Spleen (tissue), 11 donors: ENCODE results near the gene GRIA1. TPM values are rescaled to one million over a fixed set of nuclear protein-coding genes. Genes with fewer than 3 reads are reported as not detected.

Experiments used
- DNase-seq: peaks from one replicate; pipeline ENCODE4 v3.0.0-alpha.2; 2020
- H3K27ac ChIP-seq, 8 donors: fragments of 200-600 bp; sonication (generic) in 7 of 8; 1 replicate in 4 of 8; 2 replicates in 4 of 8; pipeline versions ENCODE4 v1.5.0 to v1.8.0; 2016 to 2021; ENCODE audit warnings: inconsistent platforms in 4 of 8, mild to moderate bottlenecking in 4 of 8, moderate library complexity in 1 of 8
- H3K27me3 ChIP-seq, 7 donors: fragments of 200-600 bp; sonication (generic) in 6 of 7; replicated peaks in 1 of 7; 1 replicate in 4 of 7; 2 replicates in 3 of 7; pipeline versions ENCODE4 v1.5.0 to v1.8.0; 2016 to 2021; ENCODE audit warnings: inconsistent platforms in 3 of 7, mild to moderate bottlenecking in 1 of 7
- H3K36me3 ChIP-seq, 6 donors: fragments of 200-600 bp; sonication (generic) in 5 of 6; 1 replicate in 4 of 6; 2 replicates in 2 of 6; pipeline versions ENCODE4 v1.5.0 to v1.8.0; 2016 to 2021; ENCODE audit warnings: inconsistent platforms in 2 of 6
- H3K4me1 ChIP-seq, 6 donors: fragments of 200-600 bp; sonication (generic) in 5 of 6; 1 replicate in 3 of 6; 2 replicates in 3 of 6; pipeline versions ENCODE4 v1.5.0 to v1.8.0; 2016 to 2021; ENCODE audit warnings: inconsistent platforms in 3 of 6
- H3K4me3 ChIP-seq, 8 donors: fragments of 200-600 bp; sonication (generic) in 7 of 8; 1 replicate in 4 of 8; 2 replicates in 4 of 8; pipeline versions ENCODE4 v1.5.0 to v1.8.0; 2016 to 2021; ENCODE audit warnings: inconsistent platforms in 4 of 8, mild to moderate bottlenecking in 4 of 8, moderate library complexity in 2 of 8
- H3K9me3 ChIP-seq, 8 donors: fragments of 200-600 bp; sonication (generic) in 7 of 8; 1 replicate in 4 of 8; 2 replicates in 4 of 8; pipeline versions ENCODE4 v1.5.0 to v1.8.0; 2016 to 2021; ENCODE audit warnings: inconsistent platforms in 4 of 8
- POLR2A ChIP-seq, 3 donors: fragments of 450-650 bp; IDR thresholded peaks; one replicate each; pipeline ENCODE4 v1.5.1; 2017; ENCODE audit warnings: antibody characterized with exemption in 3 of 3, mild to moderate bottlenecking in 1 of 3
- POLR2AphosphoS5 ChIP-seq, 3 donors: sonication (generic); formaldehyde crosslinking; IDR thresholded peaks; one replicate each; pipeline ENCODE4 v1.5.1; 2017; ENCODE audit warnings: antibody characterized with exemption in 3 of 3
- WGBS, 5 donors: extraction: QIAGEN DNeasy Blood & Tissue Kit in 3 of 5; methylation state at CpG; one replicate each; pipeline versions ENCODE4 v1.1.5 to v1.1.7; 2013 to 2018; 5-methylcytosine and 5-hydroxymethylcytosine counted together
- intact Hi-C: fragments of 100-400 bp; cut with DNase I; formaldehyde crosslinking; loops from one replicate; pipeline ENCODE4 v1.15.0; 2023; ENCODE audit warnings: low total_unique reads
- polyA plus RNA-seq, 3 donors: library from polyadenylated mRNA; stranded (reverse); fragments of 200-250 nt; gene quantifications; one replicate each; pipeline ENCODE4 v1.2.1, GENCODE V29; 2013
- total RNA-seq, 7 donors: library from RNA; depleted of rRNA in 3 of 7; stranded (reverse); fragments of >200 nt in 3 of 7; fragmentation: NEBNext Ultra II Directional in 4 of 7; extraction: Animal tissue kit (Norgen Biotek cat#: 25700) in 4 of 7; gene quantifications; one replicate each; pipeline versions ENCODE4 v1.1.0 to v1.2.1, GENCODE V29; 2016 to 2021
- TF ChIP-seq, protein P1 (sequence below), 11 experiments: fragments of 200-600 bp in 7 of 11; fragments of 450-650 bp in 4 of 11; sonication (generic) in 4 of 11; IDR thresholded peaks in 8 of 11; conservative IDR thresholded peaks in 3 of 11; 1 replicate in 7 of 11; 2 replicates in 4 of 11; pipeline versions ENCODE4 v1.4.0 to v1.8.0; 2016 to 2021; ENCODE audit warnings: antibody characterized with exemption in 11 of 11, inconsistent platforms in 4 of 11, mild to moderate bottlenecking in 1 of 11
- donor health status: healthy with polysubstance abuse.
- donor health status: DM: no; HTN: no; CAD: no; lungs with moderate emphysema.
- donor health status: DM: no; HTN: no; CAD: no.
- donor health status: Bipolar disorder and iron deficiency.
- donor health status: healthy.
- donor health status: DM: no; HTN: no; CAD: no.
- donor health status: DM: yes; HTN: yes; CAD: no.

The GRIA1 gene
- total and polyA plus RNA-seq, 10 donors: 0.02 to 0.19 (median 0.09) TPM; not detected in 6

DNA sequence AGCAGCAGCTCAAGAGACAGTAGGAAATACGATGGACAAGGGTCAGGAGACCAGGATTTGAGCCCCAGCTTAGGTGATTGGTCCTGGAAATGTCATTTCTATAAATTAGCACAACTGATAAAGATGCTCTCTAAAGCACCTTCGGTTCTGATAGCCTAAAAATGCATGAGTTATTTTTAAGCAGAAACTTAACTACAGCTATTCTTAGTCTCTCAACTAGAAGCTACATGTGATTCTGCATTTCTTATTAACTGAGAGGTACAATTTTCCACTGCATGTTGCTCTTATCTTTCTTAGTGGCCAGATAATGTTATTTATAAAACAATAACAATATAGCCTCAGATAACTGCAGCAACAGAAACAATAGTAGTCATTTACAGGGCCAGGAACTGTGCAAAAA, 136.4 kb downstream of the GRIA1 start:
- H3K36me3 ChIP-seq: no peaks in the 10 kb centered on the region
- TF ChIP-seq POLR2A (IDR thresholded peaks at IDR 0.05) (no peak), POLR2AphosphoS5 (IDR thresholded peaks at IDR 0.05) (no peak)
- TF ChIP-seq, protein P1, sequence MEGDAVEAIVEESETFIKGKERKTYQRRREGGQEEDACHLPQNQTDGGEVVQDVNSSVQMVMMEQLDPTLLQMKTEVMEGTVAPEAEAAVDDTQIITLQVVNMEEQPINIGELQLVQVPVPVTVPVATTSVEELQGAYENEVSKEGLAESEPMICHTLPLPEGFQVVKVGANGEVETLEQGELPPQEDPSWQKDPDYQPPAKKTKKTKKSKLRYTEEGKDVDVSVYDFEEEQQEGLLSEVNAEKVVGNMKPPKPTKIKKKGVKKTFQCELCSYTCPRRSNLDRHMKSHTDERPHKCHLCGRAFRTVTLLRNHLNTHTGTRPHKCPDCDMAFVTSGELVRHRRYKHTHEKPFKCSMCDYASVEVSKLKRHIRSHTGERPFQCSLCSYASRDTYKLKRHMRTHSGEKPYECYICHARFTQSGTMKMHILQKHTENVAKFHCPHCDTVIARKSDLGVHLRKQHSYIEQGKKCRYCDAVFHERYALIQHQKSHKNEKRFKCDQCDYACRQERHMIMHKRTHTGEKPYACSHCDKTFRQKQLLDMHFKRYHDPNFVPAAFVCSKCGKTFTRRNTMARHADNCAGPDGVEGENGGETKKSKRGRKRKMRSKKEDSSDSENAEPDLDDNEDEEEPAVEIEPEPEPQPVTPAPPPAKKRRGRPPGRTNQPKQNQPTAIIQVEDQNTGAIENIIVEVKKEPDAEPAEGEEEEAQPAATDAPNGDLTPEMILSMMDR (IDR thresholded peaks at IDR 0.05 in 8 of 11, conservative IDR thresholded peaks at IDR 0.05 in 3 of 11): no peak
- 70 to 92% (median 74%) methylated on average over 2 of the region's 2 CpGs for WGBS, 5 donors
- intact Hi-C loops: no loop called here
- no peak for DNase-seq
- no peak overlapping the region for H3K4me3 ChIP-seq
- peaks cover 0 to 15% (median 6%) of the 10 kb centered on the region in 6 donors for H3K4me1 ChIP-seq
- H3K27me3 ChIP-seq: peaks cover 0 to 21% (median 0%) of the 10 kb centered on the region in 7 donors
- no peaks in the 10 kb centered on the region for H3K9me3 ChIP-seq
- no peak overlapping the region for H3K27ac ChIP-seq

DNA sequence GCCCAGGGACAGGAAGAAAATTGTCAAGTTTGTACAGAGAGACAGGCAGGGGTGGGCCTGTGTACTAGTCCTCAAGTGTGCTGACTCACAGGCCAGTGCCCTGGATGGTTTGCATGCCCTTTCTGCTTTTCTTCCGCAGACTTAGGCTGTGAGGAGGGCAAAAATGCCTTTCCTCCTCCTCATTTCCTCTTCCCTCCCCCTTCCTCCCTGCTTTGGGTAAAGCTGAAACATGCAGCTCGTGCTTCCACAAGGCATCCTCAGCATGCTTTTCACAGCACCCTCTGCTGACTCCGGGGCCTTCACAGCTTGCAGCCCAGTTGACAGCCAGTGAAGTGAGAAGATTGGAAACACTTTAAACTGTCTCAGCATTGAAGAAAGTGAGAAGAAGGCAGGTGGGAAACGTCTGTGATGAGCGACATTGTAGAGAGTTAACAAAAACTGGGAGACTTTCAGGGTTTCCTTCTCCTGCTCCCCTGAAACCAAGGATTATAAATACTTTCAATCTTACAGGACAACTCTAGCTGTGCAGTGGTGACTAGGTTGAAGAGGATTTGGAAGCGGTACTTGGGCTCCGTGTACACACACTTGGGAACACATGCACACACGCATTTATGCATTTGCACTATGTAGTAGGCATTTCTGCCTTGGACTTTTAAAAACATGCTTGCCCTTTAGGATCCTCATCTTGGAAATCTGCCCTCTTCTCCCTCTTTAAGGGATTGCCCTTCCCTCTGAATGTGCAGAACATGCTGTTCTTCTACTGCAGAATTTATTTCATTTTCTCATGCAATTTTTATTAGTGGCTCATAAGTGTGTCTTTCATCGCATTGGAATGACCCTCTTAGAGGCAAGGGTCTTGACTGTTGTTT, 138.8 kb downstream of the GRIA1 start:
- no peaks in the 10 kb centered on the region for H3K36me3 ChIP-seq
- intact Hi-C loops: no loop called here

DNA sequence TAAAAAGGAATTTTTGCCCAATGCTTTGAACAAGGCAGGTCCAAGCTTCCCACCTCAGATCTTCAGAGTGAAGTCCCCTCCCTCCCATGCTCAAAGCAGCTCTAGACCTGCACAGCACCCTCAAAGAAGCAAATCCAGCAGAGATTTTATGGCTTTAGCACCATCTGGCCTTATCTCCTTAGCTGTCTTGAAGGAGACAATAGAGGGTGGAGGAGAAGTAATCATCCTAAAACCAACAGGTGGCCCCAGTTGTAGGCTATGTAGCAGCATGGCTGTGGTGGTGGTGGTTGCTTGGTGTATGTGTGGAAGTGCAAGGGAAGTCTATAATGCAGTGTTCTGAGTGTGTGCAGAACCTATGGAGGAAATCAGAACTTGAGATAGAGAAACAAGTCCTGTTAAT, 140.1 kb downstream of the GRIA1 start:
- Histone ChIP-seq H3K4me1 (peaks cover 0 to 15% (median 6%) of the 10 kb centered on the region in 6 donors), H3K9me3 (no peaks in the 10 kb centered on the region), H3K27ac (peak overlapping the region in 1 of 8 donors; percentile 62), H3K27me3 (peaks cover 0 to 5% (median 0%) of the 10 kb centered on the region in 7 donors), H3K4me3 (no peak overlapping the region), H3K36me3 (no peaks in the 10 kb centered on the region)
- TF ChIP-seq POLR2AphosphoS5 (IDR thresholded peaks at IDR 0.05): no peak
- TF ChIP-seq POLR2A (IDR thresholded peaks at IDR 0.05): no peak
- TF ChIP-seq, protein P1 (IDR thresholded peaks at IDR 0.05 in 8 of 11, conservative IDR thresholded peaks at IDR 0.05 in 3 of 11): no peak
- intact Hi-C loops: no loop called here
- DNase-seq: no peak

More for the DNA sequence above, 138.8 kb downstream of the GRIA1 start:
- Histone ChIP-seq H3K27ac (peak overlapping the region in 5 of 8 donors; percentile 40 to 63 (median 58)), H3K4me1 (peaks cover 0 to 15% (median 6%) of the 10 kb centered on the region in 6 donors), H3K9me3 (no peaks in the 10 kb centered on the region), H3K4me3 (no peak overlapping the region), H3K27me3 (peaks cover 0 to 18% (median 0%) of the 10 kb centered on the region in 7 donors)
- 54 to 62% (median 56%) methylated on average over 9 of the region's 9 CpGs for WGBS, 5 donors
- TF ChIP-seq POLR2A (IDR thresholded peaks at IDR 0.05) (no peak), POLR2AphosphoS5 (IDR thresholded peaks at IDR 0.05) (peak in 2 of 3 donors; percentile 39 to 60)
- TF ChIP-seq, protein P1 (IDR thresholded peaks at IDR 0.05 in 8 of 11, conservative IDR thresholded peaks at IDR 0.05 in 3 of 11): peak in 1 of 11 experiments; percentile 6
- DNase-seq: no peak

DNA sequence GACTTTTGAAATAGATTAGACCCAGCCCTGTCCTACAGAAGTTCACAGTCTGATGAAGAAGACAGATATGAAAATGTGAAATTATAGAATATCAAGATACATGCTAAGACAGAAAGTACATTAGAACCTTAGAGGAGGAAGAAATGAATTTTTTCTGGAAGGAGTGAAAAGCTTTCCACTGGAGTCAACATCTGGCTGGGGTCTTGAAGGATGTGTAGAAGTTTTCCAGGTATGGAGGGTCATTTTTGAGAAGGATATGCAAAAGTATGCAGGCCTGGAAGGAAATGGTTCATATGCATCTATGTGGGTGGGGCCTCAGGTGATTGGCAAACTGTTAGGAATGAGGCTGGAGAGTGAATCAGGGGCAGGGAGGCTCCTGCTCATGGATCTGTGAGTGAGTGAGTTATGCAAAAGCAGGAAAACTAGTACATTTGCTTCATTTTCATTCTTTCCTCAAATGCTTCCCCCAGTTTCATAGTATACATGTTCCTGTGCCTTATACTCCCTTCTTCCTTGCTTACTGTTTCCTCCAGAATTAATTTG, 142.3 kb downstream of the GRIA1 start:
- H3K27me3 ChIP-seq: no peaks in the 10 kb centered on the region
- H3K36me3 ChIP-seq: no peaks in the 10 kb centered on the region
- no peak for DNase-seq
- intact Hi-C loops: no loop called here
- no peak overlapping the region for H3K27ac ChIP-seq
- no peaks in the 10 kb centered on the region for H3K9me3 ChIP-seq
- TF ChIP-seq, protein P1 (IDR thresholded peaks at IDR 0.05 in 8 of 11, conservative IDR thresholded peaks at IDR 0.05 in 3 of 11): no peak
- TF ChIP-seq POLR2AphosphoS5 (IDR thresholded peaks at IDR 0.05) (no peak), POLR2A (IDR thresholded peaks at IDR 0.05) (no peak)
- peaks cover 0 to 15% (median 6%) of the 10 kb centered on the region in 6 donors for H3K4me1 ChIP-seq
- no peak overlapping the region for H3K4me3 ChIP-seq
